WTC11 (cell line): ENCODE data around the gene NCCRP1. TPM values are rescaled to one million over a fixed set of nuclear protein-coding genes. Genes with fewer than 3 reads are reported as not detected.

ENCODE experiments used
- ATAC-seq: fragments of 200-7000 bp; cut with Tn5 transposase; 2 replicates; pipeline ENCODE4 v1.10.0; 2021; ENCODE audit warnings: mild to moderate bottlenecking, moderate library complexity
- CTCF ChIA-PET: fragments of 300-600 bp; sonication (Branson Sonifier 250); formaldehyde crosslinking; loops from one replicate; lab custom pipeline; 2021; ENCODE audit warnings: antibody characterized with exemption; lab: Charles Lee
- POLR2A ChIA-PET: fragments of 350-600 bp; sonication (Branson Sonifier 250); formaldehyde crosslinking; loops from one replicate; lab custom pipeline; 2021; ENCODE audit warnings: antibody characterized with exemption; lab: Charles Lee
- DNase-seq: peaks from one replicate; pipeline ENCODE4 v3.0.0; 2021; ENCODE audit warnings: low spot score
- H3K27ac Mint-ChIP-seq: 2 replicates; pipeline ENCODE4 v1.8.0; 2021; ENCODE audit warnings: mixed read lengths
- H3K27me3 Mint-ChIP-seq: 2 replicates; pipeline ENCODE4 v1.8.0; 2021; ENCODE audit warnings: low read depth, mild to moderate bottlenecking, moderate library complexity, mixed read lengths
- H3K36me3 Mint-ChIP-seq: 2 replicates; pipeline ENCODE4 v1.8.0; 2021; ENCODE audit warnings: mixed read lengths
- H3K4me1 Mint-ChIP-seq: 2 replicates; pipeline ENCODE4 v1.8.0; 2022; ENCODE audit warnings: mixed read lengths
- H3K4me3 Mint-ChIP-seq: 2 replicates; pipeline ENCODE4 v1.8.0; 2021; ENCODE audit warnings: mild to moderate bottlenecking, moderate library complexity, mixed read lengths
- H3K9me3 Mint-ChIP-seq: 2 replicates; pipeline ENCODE4 v1.8.0; 2021; ENCODE audit warnings: mixed read lengths
- CBFB ChIP-seq: sonication (generic); formaldehyde crosslinking; IDR thresholded peaks from 2 replicates; pipeline ENCODE4 v1.8.1; 2022; ENCODE audit warnings: mild to moderate bottlenecking, low read depth, missing genetic modification reagents
- CREM ChIP-seq: sonication (generic); formaldehyde crosslinking; IDR thresholded peaks from 2 replicates; pipeline ENCODE4 v1.8.1; 2022; ENCODE audit warnings: mild to moderate bottlenecking, missing genetic modification reagents, moderate library complexity
- ESRRA ChIP-seq: sonication (generic); formaldehyde crosslinking; IDR thresholded peaks from 2 replicates; pipeline ENCODE4 v1.8.1; 2022; ENCODE audit warnings: mild to moderate bottlenecking, missing genetic modification reagents, borderline replicate concordance
- ETV6 ChIP-seq: sonication (generic); formaldehyde crosslinking; IDR thresholded peaks from 2 replicates; pipeline ENCODE4 v1.8.1; 2022; ENCODE audit warnings: mild to moderate bottlenecking, missing genetic modification reagents
- FOXJ3 ChIP-seq: sonication (generic); formaldehyde crosslinking; IDR thresholded peaks from 2 replicates; pipeline ENCODE4 v1.9.0; 2021; ENCODE audit warnings: missing genetic modification reagents, mild to moderate bottlenecking, borderline replicate concordance
- GTF2I ChIP-seq: fragments of 250-450 bp; sonication (Bioruptor Pico); conservative IDR thresholded peaks from 2 replicates; pipeline ENCODE4 v1.4.0; 2021; ENCODE audit warnings: mild to moderate bottlenecking
- JAZF1 ChIP-seq: fragments of 250-450 bp; sonication (Bioruptor Pico); IDR thresholded peaks from 2 replicates; pipeline ENCODE4 v1.9.0; 2021; ENCODE audit warnings: moderate library complexity, mild to moderate bottlenecking, inconsistent platforms
- NFYB ChIP-seq: sonication (generic); formaldehyde crosslinking; conservative IDR thresholded peaks from 2 replicates; pipeline ENCODE4 v1.8.0; 2022; ENCODE audit warnings: low read depth, missing genetic modification reagents
- NR1H2 ChIP-seq: sonication (generic); formaldehyde crosslinking; IDR thresholded peaks from 2 replicates; pipeline ENCODE4 v1.9.0; 2021; ENCODE audit warnings: mild to moderate bottlenecking, moderate library complexity, missing genetic modification reagents
- NR3C1 ChIP-seq: sonication (generic); formaldehyde crosslinking; conservative IDR thresholded peaks from 2 replicates; pipeline ENCODE4 v1.8.1; 2023; ENCODE audit warnings: low read depth, mild to moderate bottlenecking, missing genetic modification reagents
- ZNF138 ChIP-seq: sonication (generic); formaldehyde crosslinking; conservative IDR thresholded peaks from 2 replicates; pipeline ENCODE4 v1.8.1; 2022; ENCODE audit warnings: mild to moderate bottlenecking, moderate library complexity, missing genetic modification reagents
- ZNF219 ChIP-seq: sonication (generic); formaldehyde crosslinking; IDR thresholded peaks from 2 replicates; pipeline ENCODE4 v1.8.0; 2023; ENCODE audit warnings: missing genetic modification reagents, mild to moderate bottlenecking, borderline replicate concordance
- ZNF263 ChIP-seq: sonication (generic); formaldehyde crosslinking; IDR thresholded peaks from 2 replicates; pipeline ENCODE4 v1.8.1; 2022; ENCODE audit warnings: low read depth, mild to moderate bottlenecking, moderate library complexity, missing genetic modification reagents
- ZNF423 ChIP-seq: fragments of 250-450 bp; sonication (Bioruptor Pico); IDR thresholded peaks from 2 replicates; pipeline ENCODE4 v2.1.2; 2022; ENCODE audit warnings: mild to moderate bottlenecking, moderate library complexity
- ZNF671 ChIP-seq: fragments of 250-450 bp; sonication (Bioruptor Pico); IDR thresholded peaks from 2 replicates; pipeline ENCODE4 v1.8.0; 2021; ENCODE audit warnings: mild to moderate bottlenecking
- total RNA-seq: library from RNA; stranded (reverse); gene quantifications from 3 replicates; pipeline ENCODE4 v1.2.3, GENCODE V29; 2021
- TF ChIP-seq, protein P1 (sequence below): sonication (generic); formaldehyde crosslinking; IDR thresholded peaks from 2 replicates; pipeline ENCODE4 v1.8.1; 2023; ENCODE audit warnings: mild to moderate bottlenecking, missing genetic modification reagents, borderline replicate concordance
- TF ChIP-seq, protein P2 (sequence below): fragments of 250-450 bp; sonication (Bioruptor Pico); IDR thresholded peaks from 2 replicates; pipeline ENCODE4 v1.9.0; 2021; ENCODE audit warnings: mild to moderate bottlenecking
- TF ChIP-seq, protein P3 (sequence below): sonication (generic); formaldehyde crosslinking; IDR thresholded peaks from 2 replicates; pipeline ENCODE4 v1.8.0; 2023; ENCODE audit warnings: missing genetic modification reagents, mild to moderate bottlenecking, borderline replicate concordance
- TF ChIP-seq, protein P4 (sequence below): fragments of 250-450 bp; sonication (Bioruptor Pico); IDR thresholded peaks from 2 replicates; pipeline ENCODE4 v1.9.0; 2021; ENCODE audit warnings: moderate library complexity, mild to moderate bottlenecking, inconsistent platforms, borderline replicate concordance
- TF ChIP-seq, protein P5 (sequence below): sonication (generic); formaldehyde crosslinking; IDR thresholded peaks from 2 replicates; pipeline ENCODE4 v1.8.1; 2023; ENCODE audit warnings: mild to moderate bottlenecking, missing genetic modification reagents
- TF ChIP-seq, protein P6 (sequence below): sonication (generic); formaldehyde crosslinking; IDR thresholded peaks from 2 replicates; pipeline ENCODE4 v1.8.1; 2022; ENCODE audit warnings: missing genetic modification reagents, borderline replicate concordance

NCCRP1 gene
- total RNA-seq, 1 experiment from 2014 or later = 2.0 TPM

DNA sequence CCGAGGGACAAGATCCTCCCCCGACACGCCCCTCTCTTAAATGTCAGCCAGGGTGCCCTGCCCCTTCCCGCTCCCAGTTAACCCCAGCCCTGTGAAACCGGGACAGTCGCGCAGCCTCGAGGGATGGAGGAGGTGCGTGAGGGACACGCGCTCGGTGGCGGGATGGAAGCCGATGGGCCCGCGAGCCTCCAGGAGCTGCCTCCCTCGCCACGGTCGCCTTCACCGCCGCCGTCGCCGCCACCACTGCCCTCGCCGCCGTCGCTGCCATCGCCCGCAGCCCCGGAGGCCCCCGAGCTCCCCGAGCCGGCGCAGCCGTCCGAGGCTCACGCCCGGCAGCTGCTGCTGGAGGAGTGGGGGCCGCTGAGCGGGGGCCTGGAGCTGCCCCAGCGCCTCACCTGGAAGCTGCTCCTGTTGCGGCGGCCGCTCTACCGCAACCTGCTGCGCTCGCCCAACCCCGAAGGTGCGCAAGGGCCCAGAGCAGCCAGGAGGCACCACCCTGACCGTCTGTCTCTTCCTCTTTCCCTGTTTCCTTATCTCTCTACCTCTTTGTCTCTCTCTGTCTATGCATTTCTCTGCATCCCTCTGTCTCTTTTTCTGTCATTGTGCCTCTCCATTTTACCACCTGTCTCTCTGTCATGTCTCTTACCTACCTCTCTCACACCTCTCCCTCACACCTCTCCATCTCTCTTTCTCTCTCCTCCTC is at the start of gene NCCRP1 (continued):
- TF ChIP-seq, protein P1, sequence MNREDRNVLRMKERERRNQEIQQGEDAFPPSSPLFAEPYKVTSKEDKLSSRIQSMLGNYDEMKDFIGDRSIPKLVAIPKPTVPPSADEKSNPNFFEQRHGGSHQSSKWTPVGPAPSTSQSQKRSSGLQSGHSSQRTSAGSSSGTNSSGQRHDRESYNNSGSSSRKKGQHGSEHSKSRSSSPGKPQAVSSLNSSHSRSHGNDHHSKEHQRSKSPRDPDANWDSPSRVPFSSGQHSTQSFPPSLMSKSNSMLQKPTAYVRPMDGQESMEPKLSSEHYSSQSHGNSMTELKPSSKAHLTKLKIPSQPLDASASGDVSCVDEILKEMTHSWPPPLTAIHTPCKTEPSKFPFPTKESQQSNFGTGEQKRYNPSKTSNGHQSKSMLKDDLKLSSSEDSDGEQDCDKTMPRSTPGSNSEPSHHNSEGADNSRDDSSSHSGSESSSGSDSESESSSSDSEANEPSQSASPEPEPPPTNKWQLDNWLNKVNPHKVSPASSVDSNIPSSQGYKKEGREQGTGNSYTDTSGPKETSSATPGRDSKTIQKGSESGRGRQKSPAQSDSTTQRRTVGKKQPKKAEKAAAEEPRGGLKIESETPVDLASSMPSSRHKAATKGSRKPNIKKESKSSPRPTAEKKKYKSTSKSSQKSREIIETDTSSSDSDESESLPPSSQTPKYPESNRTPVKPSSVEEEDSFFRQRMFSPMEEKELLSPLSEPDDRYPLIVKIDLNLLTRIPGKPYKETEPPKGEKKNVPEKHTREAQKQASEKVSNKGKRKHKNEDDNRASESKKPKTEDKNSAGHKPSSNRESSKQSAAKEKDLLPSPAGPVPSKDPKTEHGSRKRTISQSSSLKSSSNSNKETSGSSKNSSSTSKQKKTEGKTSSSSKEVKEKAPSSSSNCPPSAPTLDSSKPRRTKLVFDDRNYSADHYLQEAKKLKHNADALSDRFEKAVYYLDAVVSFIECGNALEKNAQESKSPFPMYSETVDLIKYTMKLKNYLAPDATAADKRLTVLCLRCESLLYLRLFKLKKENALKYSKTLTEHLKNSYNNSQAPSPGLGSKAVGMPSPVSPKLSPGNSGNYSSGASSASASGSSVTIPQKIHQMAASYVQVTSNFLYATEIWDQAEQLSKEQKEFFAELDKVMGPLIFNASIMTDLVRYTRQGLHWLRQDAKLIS = no peak
- no peak for TF ChIP-seq JAZF1
- TF ChIP-seq, protein P2, sequence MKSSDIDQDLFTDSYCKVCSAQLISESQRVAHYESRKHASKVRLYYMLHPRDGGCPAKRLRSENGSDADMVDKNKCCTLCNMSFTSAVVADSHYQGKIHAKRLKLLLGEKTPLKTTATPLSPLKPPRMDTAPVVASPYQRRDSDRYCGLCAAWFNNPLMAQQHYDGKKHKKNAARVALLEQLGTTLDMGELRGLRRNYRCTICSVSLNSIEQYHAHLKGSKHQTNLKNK (CRISPR knock-in tag) = no peak
- peak; percentile 72 for TF ChIP-seq ZNF263 (CRISPR knock-in tag)
- TF ChIP-seq CBFB (CRISPR knock-in tag) = no peak
- TF ChIP-seq NR3C1 (CRISPR knock-in tag) = no peak
- TF ChIP-seq ZNF138 (CRISPR knock-in tag) = no peak
- TF ChIP-seq ZNF423 (CRISPR knock-in tag) = no peak
- TF ChIP-seq, protein P3, sequence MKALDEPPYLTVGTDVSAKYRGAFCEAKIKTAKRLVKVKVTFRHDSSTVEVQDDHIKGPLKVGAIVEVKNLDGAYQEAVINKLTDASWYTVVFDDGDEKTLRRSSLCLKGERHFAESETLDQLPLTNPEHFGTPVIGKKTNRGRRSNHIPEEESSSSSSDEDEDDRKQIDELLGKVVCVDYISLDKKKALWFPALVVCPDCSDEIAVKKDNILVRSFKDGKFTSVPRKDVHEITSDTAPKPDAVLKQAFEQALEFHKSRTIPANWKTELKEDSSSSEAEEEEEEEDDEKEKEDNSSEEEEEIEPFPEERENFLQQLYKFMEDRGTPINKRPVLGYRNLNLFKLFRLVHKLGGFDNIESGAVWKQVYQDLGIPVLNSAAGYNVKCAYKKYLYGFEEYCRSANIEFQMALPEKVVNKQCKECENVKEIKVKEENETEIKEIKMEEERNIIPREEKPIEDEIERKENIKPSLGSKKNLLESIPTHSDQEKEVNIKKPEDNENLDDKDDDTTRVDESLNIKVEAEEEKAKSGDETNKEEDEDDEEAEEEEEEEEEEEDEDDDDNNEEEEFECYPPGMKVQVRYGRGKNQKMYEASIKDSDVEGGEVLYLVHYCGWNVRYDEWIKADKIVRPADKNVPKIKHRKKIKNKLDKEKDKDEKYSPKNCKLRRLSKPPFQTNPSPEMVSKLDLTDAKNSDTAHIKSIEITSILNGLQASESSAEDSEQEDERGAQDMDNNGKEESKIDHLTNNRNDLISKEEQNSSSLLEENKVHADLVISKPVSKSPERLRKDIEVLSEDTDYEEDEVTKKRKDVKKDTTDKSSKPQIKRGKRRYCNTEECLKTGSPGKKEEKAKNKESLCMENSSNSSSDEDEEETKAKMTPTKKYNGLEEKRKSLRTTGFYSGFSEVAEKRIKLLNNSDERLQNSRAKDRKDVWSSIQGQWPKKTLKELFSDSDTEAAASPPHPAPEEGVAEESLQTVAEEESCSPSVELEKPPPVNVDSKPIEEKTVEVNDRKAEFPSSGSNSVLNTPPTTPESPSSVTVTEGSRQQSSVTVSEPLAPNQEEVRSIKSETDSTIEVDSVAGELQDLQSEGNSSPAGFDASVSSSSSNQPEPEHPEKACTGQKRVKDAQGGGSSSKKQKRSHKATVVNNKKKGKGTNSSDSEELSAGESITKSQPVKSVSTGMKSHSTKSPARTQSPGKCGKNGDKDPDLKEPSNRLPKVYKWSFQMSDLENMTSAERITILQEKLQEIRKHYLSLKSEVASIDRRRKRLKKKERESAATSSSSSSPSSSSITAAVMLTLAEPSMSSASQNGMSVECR = peak; percentile 86
- TF ChIP-seq ZNF219 (CRISPR knock-in tag) = no peak

DNA sequence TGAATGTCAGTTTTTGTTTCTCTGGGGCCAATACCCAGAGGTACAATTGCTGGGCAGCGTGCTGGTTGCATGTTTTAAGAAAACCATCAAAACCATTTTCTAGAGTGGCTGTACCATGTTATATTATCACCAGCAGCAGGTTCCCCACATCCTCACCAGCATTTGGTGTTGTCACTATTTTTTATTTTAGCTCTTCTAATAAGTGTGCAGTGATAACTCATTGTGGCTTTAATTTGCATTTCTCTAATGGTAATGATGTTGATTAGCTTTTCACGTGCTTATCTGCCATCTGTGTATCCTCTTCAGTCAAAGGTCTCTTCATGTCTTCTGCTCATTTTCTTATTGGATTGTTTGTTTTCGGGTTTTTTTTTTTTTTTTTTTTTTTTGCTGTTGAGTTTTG is 49.3 kb upstream of the NCCRP1 start:
- Mint-ChIP-seq H3K4me1 (peaks cover 40% of the 10 kb centered on the region), H3K9me3 (peaks cover 6% of the 10 kb centered on the region), H3K27me3 (no peaks in the 10 kb centered on the region), H3K36me3 (peaks cover 7% of the 10 kb centered on the region), H3K27ac (no peak overlapping the region), H3K4me3 (no peak overlapping the region; the same call in 1 of the 2 replicates)
- ChIA-PET POLR2A (no interaction called here), CTCF (interaction anchor here (1.2 to 2.7 kb wide), 2 partner anchors 20 to 40 kb away, joined by 10 to 15 read pairs; no protein-coding TSS in a partner anchor)
- DNase-seq (no peak), ATAC-seq (no peak)
- TF ChIP-seq CREM (CRISPR knock-in tag) (no peak), FOXJ3 (CRISPR knock-in tag) (no peak), NR1H2 (CRISPR knock-in tag) (no peak), NFYB (CRISPR knock-in tag) (no peak), ZNF671 (CRISPR knock-in tag) (no peak), GTF2I (no peak), ESRRA (CRISPR knock-in tag) (no peak), ETV6 (CRISPR knock-in tag) (no peak)
- TF ChIP-seq, protein P4, sequence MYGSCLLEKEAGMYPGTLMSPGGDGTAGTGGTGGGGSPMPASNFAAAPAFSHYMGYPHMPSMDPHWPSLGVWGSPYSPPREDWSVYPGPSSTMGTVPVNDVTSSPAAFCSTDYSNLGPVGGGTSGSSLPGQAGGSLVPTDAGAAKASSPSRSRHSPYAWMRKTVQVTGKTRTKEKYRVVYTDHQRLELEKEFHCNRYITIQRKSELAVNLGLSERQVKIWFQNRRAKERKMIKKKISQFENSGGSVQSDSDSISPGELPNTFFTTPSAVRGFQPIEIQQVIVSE = no peak
- TF ChIP-seq, protein P5, sequence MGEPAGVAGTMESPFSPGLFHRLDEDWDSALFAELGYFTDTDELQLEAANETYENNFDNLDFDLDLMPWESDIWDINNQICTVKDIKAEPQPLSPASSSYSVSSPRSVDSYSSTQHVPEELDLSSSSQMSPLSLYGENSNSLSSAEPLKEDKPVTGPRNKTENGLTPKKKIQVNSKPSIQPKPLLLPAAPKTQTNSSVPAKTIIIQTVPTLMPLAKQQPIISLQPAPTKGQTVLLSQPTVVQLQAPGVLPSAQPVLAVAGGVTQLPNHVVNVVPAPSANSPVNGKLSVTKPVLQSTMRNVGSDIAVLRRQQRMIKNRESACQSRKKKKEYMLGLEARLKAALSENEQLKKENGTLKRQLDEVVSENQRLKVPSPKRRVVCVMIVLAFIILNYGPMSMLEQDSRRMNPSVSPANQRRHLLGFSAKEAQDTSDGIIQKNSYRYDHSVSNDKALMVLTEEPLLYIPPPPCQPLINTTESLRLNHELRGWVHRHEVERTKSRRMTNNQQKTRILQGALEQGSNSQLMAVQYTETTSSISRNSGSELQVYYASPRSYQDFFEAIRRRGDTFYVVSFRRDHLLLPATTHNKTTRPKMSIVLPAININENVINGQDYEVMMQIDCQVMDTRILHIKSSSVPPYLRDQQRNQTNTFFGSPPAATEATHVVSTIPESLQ (CRISPR knock-in tag) = no peak
- TF ChIP-seq, protein P6, sequence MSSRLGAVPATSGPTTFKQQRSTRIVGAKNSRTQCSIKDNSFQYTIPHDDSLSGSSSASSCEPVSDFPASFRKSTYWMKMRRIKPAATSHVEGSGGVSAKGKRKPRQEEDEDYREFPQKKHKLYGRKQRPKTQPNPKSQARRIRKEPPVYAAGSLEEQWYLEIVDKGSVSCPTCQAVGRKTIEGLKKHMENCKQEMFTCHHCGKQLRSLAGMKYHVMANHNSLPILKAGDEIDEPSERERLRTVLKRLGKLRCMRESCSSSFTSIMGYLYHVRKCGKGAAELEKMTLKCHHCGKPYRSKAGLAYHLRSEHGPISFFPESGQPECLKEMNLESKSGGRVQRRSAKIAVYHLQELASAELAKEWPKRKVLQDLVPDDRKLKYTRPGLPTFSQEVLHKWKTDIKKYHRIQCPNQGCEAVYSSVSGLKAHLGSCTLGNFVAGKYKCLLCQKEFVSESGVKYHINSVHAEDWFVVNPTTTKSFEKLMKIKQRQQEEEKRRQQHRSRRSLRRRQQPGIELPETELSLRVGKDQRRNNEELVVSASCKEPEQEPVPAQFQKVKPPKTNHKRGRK (CRISPR knock-in tag) = no peak
